H9 (cell line): ENCODE data around the gene FGFR1OP2. TPM values are rescaled to one million over a fixed set of nuclear protein-coding genes. Genes with fewer than 3 reads are reported as not detected.

Source experiments
- DNase-seq: peaks from one replicate; pipeline ENCODE4 v3.0.0-alpha.2; 2017
- H2AFZ ChIP-seq: one replicate; pipeline ENCODE4 v1.6.1; 2013; ENCODE audit warnings: mild to moderate bottlenecking, low read length, control low read depth, moderate library complexity
- H2AK5ac ChIP-seq: 2 replicates; pipeline ENCODE4 v1.6.1; 2013; ENCODE audit warnings: low read length, control low read depth, mixed read lengths; ENCODE audit not compliant: insufficient read length
- H2BK120ac ChIP-seq: one replicate; pipeline ENCODE4 v1.6.1; 2013; ENCODE audit warnings: low read depth, mild to moderate bottlenecking, low read length, control low read depth, inconsistent platforms; ENCODE audit not compliant: poor library complexity, severe bottlenecking
- H2BK12ac ChIP-seq: 2 replicates; pipeline ENCODE4 v1.6.1; 2013; ENCODE audit warnings: low read length, control low read depth, mixed read lengths, low read depth; ENCODE audit not compliant: insufficient read length
- H2BK15ac ChIP-seq: 2 replicates; pipeline ENCODE4 v1.6.1; 2013; ENCODE audit warnings: low read depth, low read length, control low read depth
- H2BK20ac ChIP-seq: one replicate; pipeline ENCODE4 v1.6.1; 2013; ENCODE audit warnings: low read depth, mild to moderate bottlenecking, low read length, control low read depth, inconsistent platforms; ENCODE audit not compliant: poor library complexity, severe bottlenecking
- H2BK5ac ChIP-seq: 2 replicates; pipeline ENCODE4 v1.6.1; 2013; ENCODE audit warnings: low read length, control low read depth, mixed read lengths; ENCODE audit not compliant: insufficient read length
- H3K14ac ChIP-seq: 2 replicates; pipeline ENCODE4 v1.6.1; 2013; ENCODE audit warnings: low read length, control low read depth; ENCODE audit not compliant: insufficient read depth
- H3K18ac ChIP-seq: 2 replicates; pipeline ENCODE4 v1.6.1; 2013; ENCODE audit warnings: low read depth, mild to moderate bottlenecking, mixed read lengths, low read length, control low read depth; ENCODE audit not compliant: insufficient read length
- H3K23ac ChIP-seq: 2 replicates; pipeline ENCODE4 v1.6.1; 2013; ENCODE audit warnings: low read length, control low read depth, mixed read lengths, low read depth; ENCODE audit not compliant: insufficient read length
- H3K23me2 ChIP-seq: 2 replicates; pipeline ENCODE4 v1.6.1; 2013; ENCODE audit warnings: low read depth, mild to moderate bottlenecking, mixed read lengths, low read length, control low read depth; ENCODE audit not compliant: insufficient read length, poor library complexity, severe bottlenecking
- H3K27ac ChIP-seq: 2 replicates; pipeline ENCODE4 v1.5.1; 2013; ENCODE audit warnings: low read length, control low read depth, mixed read lengths, low read depth; ENCODE audit not compliant: insufficient read length
- H3K27me3 ChIP-seq: 2 replicates; pipeline ENCODE4 v1.6.1; 2013; ENCODE audit warnings: low read length, control low read depth, inconsistent platforms; ENCODE audit not compliant: insufficient read depth
- H3K4ac ChIP-seq: 2 replicates; pipeline ENCODE4 v1.6.1; 2013; ENCODE audit warnings: low read depth, mild to moderate bottlenecking, control low read depth, inconsistent platforms, low read length, moderate library complexity
- H3K4me1 ChIP-seq: 2 replicates; pipeline ENCODE4 v1.6.1; 2013; ENCODE audit warnings: low read length, control low read depth, inconsistent platforms; ENCODE audit not compliant: insufficient read depth
- H3K4me2 ChIP-seq: 2 replicates; pipeline ENCODE4 v1.6.1; 2013; ENCODE audit warnings: low read length, control low read depth, mixed read lengths; ENCODE audit not compliant: insufficient read length, insufficient read depth
- H3K56ac ChIP-seq: 2 replicates; pipeline ENCODE4 v1.6.1; 2013; ENCODE audit warnings: low read depth, mild to moderate bottlenecking, mixed read lengths, low read length, control low read depth; ENCODE audit not compliant: insufficient read length
- H3K79me1 ChIP-seq: 2 replicates; pipeline ENCODE4 v1.6.1; 2013; ENCODE audit warnings: low read depth, mild to moderate bottlenecking, moderate library complexity, low read length, control low read depth, inconsistent platforms; ENCODE audit not compliant: insufficient read depth, poor library complexity, severe bottlenecking
- H3K79me2 ChIP-seq: 2 replicates; pipeline ENCODE4 v1.6.1; 2013; ENCODE audit warnings: low read length, control low read depth, inconsistent platforms; ENCODE audit not compliant: insufficient read depth
- H3K9ac ChIP-seq: 2 replicates; pipeline ENCODE4 v1.6.1; 2013; ENCODE audit warnings: low read length, control low read depth, mixed read lengths; ENCODE audit not compliant: insufficient read length; ENCODE audit errors: extremely low read depth
- H3K9me3 ChIP-seq: one replicate; pipeline ENCODE4 v1.6.1; 2013; ENCODE audit warnings: low read depth, low read length, inconsistent platforms; ENCODE audit not compliant: control insufficient read depth
- H3T11ph ChIP-seq: one replicate; pipeline ENCODE4 v1.6.1; 2013; ENCODE audit warnings: mild to moderate bottlenecking, low read length, control low read depth, inconsistent platforms
- H4K20me1 ChIP-seq: one replicate; pipeline ENCODE4 v1.6.1; 2013; ENCODE audit not compliant: control insufficient read depth, insufficient read length, insufficient read depth
- H4K5ac ChIP-seq: 2 replicates; pipeline ENCODE4 v1.6.1; 2013; ENCODE audit warnings: low read depth, mild to moderate bottlenecking, mixed read lengths, low read length, control low read depth; ENCODE audit not compliant: insufficient read length
- H4K8ac ChIP-seq: replicated peaks from 2 replicates; pipeline ENCODE4 v1.6.1; 2013; ENCODE audit warnings: low read length, control low read depth, mixed read lengths, low read depth; ENCODE audit not compliant: insufficient read length
- H4K91ac ChIP-seq: 2 replicates; pipeline ENCODE4 v1.6.1; 2013; ENCODE audit warnings: low read depth, mild to moderate bottlenecking, moderate library complexity, mixed read lengths, low read length, control low read depth; ENCODE audit not compliant: insufficient read length
- H3K27ac Mint-ChIP-seq, 3 experiments: 2 replicates in 2 of 3; 3 replicates in 1 of 3; pipeline ENCODE4 v1.8.0; 2020 to 2021; ENCODE audit warnings: mixed read lengths in 3 of 3, mild to moderate bottlenecking in 1 of 3, moderate library complexity in 1 of 3
- H3K27me3 Mint-ChIP-seq: 2 replicates; pipeline ENCODE4 v1.8.0; 2021; ENCODE audit warnings: low read depth, mild to moderate bottlenecking, moderate library complexity, mixed read lengths
- H3K36me3 Mint-ChIP-seq, 3 experiments: 2 replicates in 2 of 3; 3 replicates in 1 of 3; pipeline ENCODE4 v1.8.0; 2020 to 2021; ENCODE audit warnings: low read depth in 3 of 3, mixed read lengths in 3 of 3; ENCODE audit not compliant: insufficient read depth in 1 of 3
- H3K4me1 Mint-ChIP-seq, 2 experiments: 2 replicates each; pipeline ENCODE4 v1.8.0; 2020; ENCODE audit warnings: mixed read lengths in 2 of 2
- H3K4me3 Mint-ChIP-seq, 2 experiments: 2 replicates in 1 of 2; 3 replicates in 1 of 2; pipeline ENCODE4 v1.8.0; 2020 to 2021; ENCODE audit warnings: mild to moderate bottlenecking in 2 of 2, mixed read lengths in 2 of 2, moderate library complexity in 1 of 2
- H3K9me3 Mint-ChIP-seq, 2 experiments: 2 replicates in 1 of 2; 3 replicates in 1 of 2; pipeline ENCODE4 v1.8.0; 2020; ENCODE audit warnings: mild to moderate bottlenecking in 2 of 2, mixed read lengths in 2 of 2, moderate library complexity in 1 of 2
- CTCF ChIP-seq: fragments of 200-600 bp; sonication (generic); conservative IDR thresholded peaks from 3 replicates; pipeline ENCODE4 v1.8.0; 2021; ENCODE audit warnings: antibody characterized with exemption, mild to moderate bottlenecking
- WGBS: extraction: QIAGEN DNeasy Blood & Tissue Kit; methylation state at CpG from one replicate; pipeline ENCODE4 v1.1.7; 2013; ENCODE audit warnings: missing lambda C conversion rate, low lambda C conversion rate, mixed read lengths; ENCODE audit not compliant: insufficient read length; ENCODE audit errors: extremely low coverage; 5-methylcytosine and 5-hydroxymethylcytosine counted together
- total RNA-seq: library from RNA; stranded (reverse); gene quantifications from 2 replicates; pipeline ENCODE4 v1.2.1, GENCODE V29; 2021

The FGFR1OP2 gene
- total RNA-seq, 1 experiment from 2014 or later: 30.0 TPM

- Mint-ChIP-seq H3K4me3 (no peak overlapping the region), H3K36me3 (peaks cover 3 to 57% (median 29%) of the 10 kb centered on the region in 3 experiments; a peak in 6 of 7 replicates), H3K27ac (no peak overlapping the region; a peak in 1 of 7 replicates), H3K27me3 (no peaks in the 10 kb centered on the region), H3K4me1 (no peaks in the 10 kb centered on the region), H3K9me3 (no peaks in the 10 kb centered on the region)
- Histone ChIP-seq H3K9ac (no peak overlapping the region), H3K4me1 (no peaks in the 10 kb centered on the region), H3T11ph (no peak overlapping the region), H2BK5ac (no peak overlapping the region), H2AFZ (no peak overlapping the region), H3K79me1 (peaks cover 4% of the 10 kb centered on the region), H3K18ac (no peak overlapping the region), H3K27me3 (no peaks in the 10 kb centered on the region), H3K14ac (no peak overlapping the region; the same call in 1 of the 2 replicates), H3K23me2 (no peaks in the 10 kb centered on the region), H2BK15ac (no peak overlapping the region), H4K91ac (no peak overlapping the region), H2BK20ac (no peak overlapping the region), H2AK5ac (no peak overlapping the region), H3K4me2 (no peak overlapping the region), H3K23ac (no peak overlapping the region), H3K27ac (no peak overlapping the region), H2BK120ac (no peak overlapping the region), H2BK12ac (no peak overlapping the region), H3K79me2 (no peaks in the 10 kb centered on the region), H4K8ac (no peak overlapping the region), H4K20me1 (no peaks in the 10 kb centered on the region), H4K5ac (no peak overlapping the region), H3K56ac (no peak overlapping the region), H3K9me3 (no peaks in the 10 kb centered on the region), H3K4ac (no peak overlapping the region)
- no CpG with 5 or more reads among the region's 11 CpGs for WGBS
- no peak for DNase-seq
- TF ChIP-seq CTCF: no peak
Observed at GRCh38 chr12:26979733-26980132, 41.5 kb downstream of the FGFR1OP2 start.
